ENCODE results near the gene TIGD6. TPM values are rescaled to one million over a fixed set of nuclear protein-coding genes. Genes with fewer than 3 reads are reported as not detected.

The TIGD6 gene
- total and polyA plus RNA-seq, 5 donors from 2014 or later = 2.4 to 3.5 (median 2.9) TPM

- peak overlapping the region in 2 of 3 donors; percentile 0 to 11 for H3K27ac Mint-ChIP-seq
Measured at GRCh38 chr5:149993471-149993870, 7.0 kb downstream of the TIGD6 start.

GRCh38 chr5:149990518-149991376 is 9.7 kb downstream of the TIGD6 start:
- DNase-seq (peak; percentile 49 to 81 (median 64)), ATAC-seq (ENCODE audit: low read depth in 2 of 2) (peak; percentile 84 to 94)
- H3K9me3 ChIP-seq (ENCODE audit: control insufficient read depth in 2 of 2, low read length in 2 of 2) = no peaks in the 10 kb centered on the region
- H3K9me3 Mint-ChIP-seq = no peaks in the 10 kb centered on the region
- no peaks in the 10 kb centered on the region for H3K4me1 ChIP-seq (ENCODE audit: control insufficient read depth, insufficient read depth, low read length, poor library complexity, severe bottlenecking)
- H3K4me3 Mint-ChIP-seq = no peak overlapping the region
- H3K36me3 Mint-ChIP-seq = peaks cover 4% of the 10 kb centered on the region
- no peaks in the 10 kb centered on the region for H3K27me3 Mint-ChIP-seq
- no peak overlapping the region for H3K4me3 ChIP-seq (ENCODE audit: low read depth, low read length)
- no peak overlapping the region for H3K27ac ChIP-seq (ENCODE audit: insufficient read depth, low read length, poor library complexity, severe bottlenecking)
- H3K4me1 Mint-ChIP-seq = peaks cover 0 to 4% (median under 1%) of the 10 kb centered on the region in 4 donors
- H3K36me3 ChIP-seq (ENCODE audit: control insufficient read depth, insufficient read depth, low read length) = no peaks in the 10 kb centered on the region
- no peak overlapping the region for H3K27ac Mint-ChIP-seq
- no peaks in the 10 kb centered on the region for H3K27me3 ChIP-seq (ENCODE audit: control insufficient read depth, insufficient read depth, low read length)

More at GRCh38 chr5:149993471-149993870, 7.0 kb downstream of the TIGD6 start:
- DNase-seq (no peak), ATAC-seq (ENCODE audit: low read depth in 2 of 2) (no peak)
- H3K36me3 ChIP-seq (ENCODE audit: control insufficient read depth, insufficient read depth, low read length) = no peaks in the 10 kb centered on the region
- no peak overlapping the region for H3K4me3 ChIP-seq (ENCODE audit: low read depth, low read length)
- H3K27me3 ChIP-seq (ENCODE audit: control insufficient read depth, insufficient read depth, low read length) = no peaks in the 10 kb centered on the region
- Mint-ChIP-seq H3K27me3 (no peaks in the 10 kb centered on the region), H3K36me3 (peaks cover 10% of the 10 kb centered on the region), H3K9me3 (no peaks in the 10 kb centered on the region), H3K4me3 (peak overlapping the region in 1 of 4 donors; percentile 72), H3K4me1 (peaks cover 0 to 6% (median 1%) of the 10 kb centered on the region in 4 donors)
- H3K4me1 ChIP-seq (ENCODE audit: control insufficient read depth, insufficient read depth, low read length, poor library complexity, severe bottlenecking) = no peaks in the 10 kb centered on the region
- H3K27ac ChIP-seq (ENCODE audit: insufficient read depth, low read length, poor library complexity, severe bottlenecking) = no peak overlapping the region
- H3K9me3 ChIP-seq (ENCODE audit: control insufficient read depth in 2 of 2, low read length in 2 of 2) = no peaks in the 10 kb centered on the region

GRCh38 chr5:149988126-149988525 is 12.3 kb downstream of the TIGD6 start:
- Histone ChIP-seq H3K27me3 (ENCODE audit: control insufficient read depth, insufficient read depth, low read length) (no peaks in the 10 kb centered on the region), H3K4me1 (ENCODE audit: control insufficient read depth, insufficient read depth, low read length, poor library complexity, severe bottlenecking) (no peaks in the 10 kb centered on the region), H3K4me3 (ENCODE audit: low read depth, low read length) (no peak overlapping the region), H3K36me3 (ENCODE audit: control insufficient read depth, insufficient read depth, low read length) (no peaks in the 10 kb centered on the region), H3K27ac (ENCODE audit: insufficient read depth, low read length, poor library complexity, severe bottlenecking) (no peak overlapping the region), H3K9me3 (ENCODE audit: control insufficient read depth in 2 of 2, low read length in 2 of 2) (no peaks in the 10 kb centered on the region)
- no peak for DNase-seq
- peaks cover 0 to 4% (median under 1%) of the 10 kb centered on the region in 4 donors for H3K4me1 Mint-ChIP-seq
- no peaks in the 10 kb centered on the region for H3K9me3 Mint-ChIP-seq
- H3K36me3 Mint-ChIP-seq = no peaks in the 10 kb centered on the region
- no peaks in the 10 kb centered on the region for H3K27me3 Mint-ChIP-seq
- H3K27ac Mint-ChIP-seq = no peak overlapping the region
- no peak for ATAC-seq (ENCODE audit: low read depth in 2 of 2)
- H3K4me3 Mint-ChIP-seq = no peak overlapping the region

- H3K4me1 Mint-ChIP-seq = peaks cover 0 to 2% (median 0%) of the 10 kb centered on the region in 4 donors
- DNase-seq (no peak), ATAC-seq (ENCODE audit: low read depth in 2 of 2) (no peak)
- Histone ChIP-seq H3K4me3 (ENCODE audit: low read depth, low read length) (no peak overlapping the region), H3K9me3 (ENCODE audit: control insufficient read depth in 2 of 2, low read length in 2 of 2) (no peaks in the 10 kb centered on the region), H3K36me3 (ENCODE audit: control insufficient read depth, insufficient read depth, low read length) (peaks cover 22% of the 10 kb centered on the region), H3K27me3 (ENCODE audit: control insufficient read depth, insufficient read depth, low read length) (no peaks in the 10 kb centered on the region), H3K4me1 (ENCODE audit: control insufficient read depth, insufficient read depth, low read length, poor library complexity, severe bottlenecking) (no peaks in the 10 kb centered on the region), H3K27ac (ENCODE audit: insufficient read depth, low read length, poor library complexity, severe bottlenecking) (no peak overlapping the region)
- no peaks in the 10 kb centered on the region for H3K27me3 Mint-ChIP-seq
- H3K4me3 Mint-ChIP-seq = no peak overlapping the region
- H3K27ac Mint-ChIP-seq = no peak overlapping the region
- H3K9me3 Mint-ChIP-seq = no peaks in the 10 kb centered on the region
- peaks cover 26% of the 10 kb centered on the region for H3K36me3 Mint-ChIP-seq
Measured at GRCh38 chr5:149982505-149982904, 17.9 kb downstream of the TIGD6 start.

GRCh38 chr5:149981206-149981605 is 19.2 kb downstream of the TIGD6 start:
- ATAC-seq (ENCODE audit: low read depth in 2 of 2) (no peak), DNase-seq (no peak)
- Histone ChIP-seq H3K36me3 (ENCODE audit: control insufficient read depth, insufficient read depth, low read length) (peaks cover 22% of the 10 kb centered on the region), H3K4me3 (ENCODE audit: low read depth, low read length) (no peak overlapping the region), H3K27ac (ENCODE audit: insufficient read depth, low read length, poor library complexity, severe bottlenecking) (no peak overlapping the region), H3K27me3 (ENCODE audit: control insufficient read depth, insufficient read depth, low read length) (no peaks in the 10 kb centered on the region), H3K9me3 (ENCODE audit: control insufficient read depth in 2 of 2, low read length in 2 of 2) (no peaks in the 10 kb centered on the region), H3K4me1 (ENCODE audit: control insufficient read depth, insufficient read depth, low read length, poor library complexity, severe bottlenecking) (no peaks in the 10 kb centered on the region)
- no peak overlapping the region for H3K4me3 Mint-ChIP-seq
- H3K9me3 Mint-ChIP-seq = no peaks in the 10 kb centered on the region
- no peaks in the 10 kb centered on the region for H3K27me3 Mint-ChIP-seq
- H3K27ac Mint-ChIP-seq = no peak overlapping the region
- H3K4me1 Mint-ChIP-seq = peaks cover 0 to 5% (median 1%) of the 10 kb centered on the region in 4 donors
- peaks cover 29% of the 10 kb centered on the region for H3K36me3 Mint-ChIP-seq

GRCh38 chr5:149979896-149980295 is 20.6 kb downstream of the TIGD6 start:
- Mint-ChIP-seq H3K9me3 (no peaks in the 10 kb centered on the region), H3K36me3 (peaks cover 29% of the 10 kb centered on the region), H3K4me1 (peaks cover 0 to 6% (median 5%) of the 10 kb centered on the region in 4 donors), H3K27me3 (no peaks in the 10 kb centered on the region), H3K4me3 (no peak overlapping the region), H3K27ac (no peak overlapping the region)
- Histone ChIP-seq H3K27me3 (ENCODE audit: control insufficient read depth, insufficient read depth, low read length) (no peaks in the 10 kb centered on the region), H3K4me3 (ENCODE audit: low read depth, low read length) (no peak overlapping the region), H3K4me1 (ENCODE audit: control insufficient read depth, insufficient read depth, low read length, poor library complexity, severe bottlenecking) (no peaks in the 10 kb centered on the region), H3K9me3 (ENCODE audit: control insufficient read depth in 2 of 2, low read length in 2 of 2) (no peaks in the 10 kb centered on the region), H3K36me3 (ENCODE audit: control insufficient read depth, insufficient read depth, low read length) (peaks cover 22% of the 10 kb centered on the region), H3K27ac (ENCODE audit: insufficient read depth, low read length, poor library complexity, severe bottlenecking) (no peak overlapping the region)
- no peak for ATAC-seq (ENCODE audit: low read depth in 2 of 2)
- no peak for DNase-seq

GRCh38 chr5:149975409-149975808 is 25.0 kb downstream of the TIGD6 start:
- H3K4me1 Mint-ChIP-seq = peaks cover 15 to 16% (median 16%) of the 10 kb centered on the region in 4 donors
- H3K27ac Mint-ChIP-seq = no peak overlapping the region
- H3K36me3 Mint-ChIP-seq = peaks cover 23% of the 10 kb centered on the region
- no peaks in the 10 kb centered on the region for H3K9me3 ChIP-seq (ENCODE audit: control insufficient read depth in 2 of 2, low read length in 2 of 2)
- ATAC-seq (ENCODE audit: low read depth in 2 of 2) (no peak), DNase-seq (no peak)
- no peaks in the 10 kb centered on the region for H3K27me3 Mint-ChIP-seq
- H3K9me3 Mint-ChIP-seq = no peaks in the 10 kb centered on the region
- no peaks in the 10 kb centered on the region for H3K4me1 ChIP-seq (ENCODE audit: control insufficient read depth, insufficient read depth, low read length, poor library complexity, severe bottlenecking)
- H3K4me3 Mint-ChIP-seq = no peak overlapping the region
- no peak overlapping the region for H3K4me3 ChIP-seq (ENCODE audit: low read depth, low read length)
- no peaks in the 10 kb centered on the region for H3K27me3 ChIP-seq (ENCODE audit: control insufficient read depth, insufficient read depth, low read length)
- H3K36me3 ChIP-seq (ENCODE audit: control insufficient read depth, insufficient read depth, low read length) = peaks cover 21% of the 10 kb centered on the region
- H3K27ac ChIP-seq (ENCODE audit: insufficient read depth, low read length, poor library complexity, severe bottlenecking) = no peak overlapping the region
